Hematopoietic multipotent progenitor cell treated with erythropoietin and hydrocortisone succinate and interleukin-3 and kit ligand, for 6 days (in vitro differentiated cells): Measurements from ENCODE around the gene MAP7D3.

Experiments used
- DNase-seq: peaks from one replicate; pipeline ENCODE4 v3.0.0-alpha.2; 2015

The MAP7D3 gene

GRCh38 chrX:136205882-136206380, 45.3 kb downstream of the MAP7D3 start:
- DNase-seq, result no peak

DNA sequence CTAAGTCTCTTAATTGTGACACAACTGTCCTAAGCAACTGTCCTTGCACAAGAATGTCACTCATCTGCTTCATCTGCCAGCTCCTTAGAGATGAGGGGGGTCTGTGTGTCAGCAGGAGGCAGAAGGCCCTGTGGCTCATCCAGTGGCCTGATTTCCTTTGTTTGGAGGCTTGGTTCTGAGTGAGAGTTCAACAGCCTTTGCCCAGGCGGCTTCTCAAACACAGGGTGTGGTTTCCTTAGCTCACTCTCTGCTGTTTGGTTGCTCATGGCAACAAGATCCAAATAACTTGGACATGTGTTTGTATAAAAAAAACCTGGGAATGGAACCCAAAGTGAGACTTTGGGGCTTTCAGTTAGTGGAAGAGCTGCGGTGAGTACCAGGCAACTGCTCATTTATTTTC, 46.6 kb downstream of the MAP7D3 start:
- peak; percentile 52 for DNase-seq

GRCh38 chrX:136203951-136204350, 47.2 kb downstream of the MAP7D3 start:
- DNase-seq, result peak; percentile 29

GRCh38 chrX:136203438-136203837, 47.8 kb downstream of the MAP7D3 start:
- no peak for DNase-seq

DNA sequence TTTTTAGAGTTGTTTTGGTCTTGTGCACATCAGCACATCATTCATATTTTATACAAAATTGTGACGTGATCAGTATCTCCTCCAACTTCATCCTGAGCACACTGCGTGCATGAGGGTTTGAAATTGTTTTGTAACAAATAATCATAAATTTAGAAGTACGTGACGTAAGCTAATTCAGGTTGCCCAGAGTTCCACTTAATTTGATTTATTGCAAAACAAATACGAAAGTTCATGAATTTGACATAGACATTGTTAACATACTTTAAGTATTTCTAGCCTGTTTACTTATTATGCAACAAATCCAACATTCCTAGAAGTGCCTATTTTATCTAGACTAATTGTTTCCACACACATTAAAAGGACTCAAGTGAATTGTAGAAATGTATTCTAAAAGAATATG, 48.3 kb downstream of the MAP7D3 start:
- DNase-seq, result no peak

GRCh38 chrX:136201601-136202000, 49.6 kb downstream of the MAP7D3 start:
- DNase-seq, result no peak

DNA sequence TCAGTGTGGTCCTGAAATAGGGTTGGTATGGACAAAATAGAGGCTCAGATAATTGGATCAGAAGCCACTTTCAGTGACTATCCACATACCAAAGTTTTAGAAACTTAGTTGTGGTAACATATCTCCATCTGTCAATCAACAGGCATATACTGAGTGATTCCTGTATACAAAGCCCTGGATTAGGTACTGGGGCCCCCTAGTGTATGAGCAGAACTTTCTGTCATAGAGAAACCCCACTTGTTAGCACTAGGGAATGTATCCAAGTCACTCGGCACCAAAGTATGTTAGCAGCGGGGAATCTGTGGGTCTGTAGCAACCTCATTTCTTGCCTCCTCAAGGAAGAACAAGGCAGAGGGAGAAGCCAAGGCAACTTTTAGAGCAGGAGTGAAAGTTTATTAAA, 50.7 kb downstream of the MAP7D3 start:
- peak; percentile 60 for DNase-seq

DNA sequence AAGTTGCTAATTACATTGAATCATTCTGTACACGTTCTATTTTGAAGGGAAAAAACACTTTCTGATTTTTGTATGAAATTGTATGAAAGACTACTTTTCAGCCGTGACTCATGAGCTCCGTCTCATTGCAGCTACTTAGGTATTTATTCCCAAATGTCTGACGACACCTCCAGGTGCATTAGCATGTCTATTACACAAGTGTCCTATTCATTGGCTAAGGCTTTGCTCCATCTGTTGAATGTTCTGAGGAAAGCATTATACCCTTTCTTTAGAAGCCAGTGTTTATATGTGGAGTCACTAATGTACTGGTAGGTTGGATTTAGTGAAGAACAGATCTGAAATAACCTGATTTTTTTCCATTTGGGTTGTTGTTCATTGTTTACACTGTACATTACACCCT, 51.8 kb downstream of the MAP7D3 start:
- DNase-seq, result no peak

DNA sequence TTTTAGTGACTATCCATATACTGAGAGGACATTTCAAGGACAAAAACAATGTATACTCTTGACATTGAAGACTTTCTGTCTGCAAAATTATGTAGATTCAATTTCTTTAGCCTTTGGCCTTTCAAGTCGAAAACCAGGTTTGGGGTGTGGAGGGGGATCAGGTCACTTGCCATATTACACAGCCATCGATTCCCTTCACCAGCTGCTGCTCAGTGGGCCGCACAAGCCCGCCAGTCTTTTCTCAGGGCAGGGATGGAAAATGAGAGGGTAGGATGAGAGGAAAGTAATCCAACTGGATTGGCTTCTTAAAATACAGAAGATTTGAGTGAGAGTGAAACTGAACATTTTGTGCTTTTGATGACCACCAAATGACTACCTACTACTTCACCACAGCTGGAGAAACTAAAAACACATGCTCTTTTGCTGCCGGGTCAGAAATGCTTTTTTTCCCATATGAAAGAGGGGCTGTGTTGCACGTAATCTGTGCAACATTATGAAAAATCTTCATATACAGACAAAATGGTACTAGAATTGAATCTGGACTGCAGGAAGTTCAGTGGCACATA, 52.4 kb downstream of the MAP7D3 start:
- DNase-seq, result no peak

GRCh38 chrX:136198010-136198409, 53.2 kb downstream of the MAP7D3 start:
- DNase-seq, result no peak

GRCh38 chrX:136196691-136197155, 54.5 kb downstream of the MAP7D3 start:
- DNase-seq, result no peak

- no peak for DNase-seq
Observed at GRCh38 chrX:136195247-136195646, 56.0 kb downstream of the MAP7D3 start.

- no peak for DNase-seq
Observed at GRCh38 chrX:136194536-136194935, 56.7 kb downstream of the MAP7D3 start.

GRCh38 chrX:136193771-136194170, 57.4 kb downstream of the MAP7D3 start:
- DNase-seq, result peak; percentile 40

- peak; percentile 21 for DNase-seq
Observed at GRCh38 chrX:136192839-136193414, 58.3 kb downstream of the MAP7D3 start.

DNA sequence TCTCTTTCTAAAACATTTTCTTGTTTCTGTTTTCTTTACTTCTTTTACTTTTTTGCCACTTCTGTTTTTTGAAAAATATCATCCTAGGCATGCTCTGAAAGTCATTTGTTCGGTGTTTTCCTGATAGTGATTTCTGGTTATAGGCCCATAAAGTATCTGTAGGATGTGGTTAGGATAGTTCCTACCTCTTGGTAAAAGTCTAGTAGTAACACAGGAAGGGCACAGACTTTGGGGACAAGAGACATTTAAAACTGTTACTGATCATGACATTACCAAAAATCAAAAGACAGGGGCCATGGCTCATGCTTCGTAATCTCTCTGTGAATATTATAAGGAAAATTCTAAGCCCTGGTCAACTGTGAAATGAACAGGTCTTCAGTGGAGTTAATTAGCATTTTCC, 59.1 kb downstream of the MAP7D3 start:
- DNase-seq, result no peak

DNA sequence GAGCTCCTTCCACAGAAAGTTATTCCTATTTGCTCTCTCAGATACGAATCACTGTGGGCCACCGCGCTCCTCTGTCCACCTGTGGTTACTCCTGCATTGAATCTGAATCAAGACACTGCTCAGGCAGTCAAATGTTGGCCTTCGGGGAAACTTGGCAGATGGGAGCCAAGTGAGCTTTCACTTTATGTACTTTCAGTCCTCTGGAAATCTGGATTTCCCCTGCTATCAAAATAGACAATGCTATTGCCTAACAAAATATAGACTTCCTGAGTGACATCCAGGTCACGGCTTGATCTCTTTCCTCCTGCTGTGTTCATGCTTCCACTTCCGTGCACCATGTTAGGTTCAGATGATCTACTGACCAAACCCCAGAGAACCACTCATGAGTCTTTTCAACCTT, 60.0 kb downstream of the MAP7D3 start:
- no peak for DNase-seq

DNA sequence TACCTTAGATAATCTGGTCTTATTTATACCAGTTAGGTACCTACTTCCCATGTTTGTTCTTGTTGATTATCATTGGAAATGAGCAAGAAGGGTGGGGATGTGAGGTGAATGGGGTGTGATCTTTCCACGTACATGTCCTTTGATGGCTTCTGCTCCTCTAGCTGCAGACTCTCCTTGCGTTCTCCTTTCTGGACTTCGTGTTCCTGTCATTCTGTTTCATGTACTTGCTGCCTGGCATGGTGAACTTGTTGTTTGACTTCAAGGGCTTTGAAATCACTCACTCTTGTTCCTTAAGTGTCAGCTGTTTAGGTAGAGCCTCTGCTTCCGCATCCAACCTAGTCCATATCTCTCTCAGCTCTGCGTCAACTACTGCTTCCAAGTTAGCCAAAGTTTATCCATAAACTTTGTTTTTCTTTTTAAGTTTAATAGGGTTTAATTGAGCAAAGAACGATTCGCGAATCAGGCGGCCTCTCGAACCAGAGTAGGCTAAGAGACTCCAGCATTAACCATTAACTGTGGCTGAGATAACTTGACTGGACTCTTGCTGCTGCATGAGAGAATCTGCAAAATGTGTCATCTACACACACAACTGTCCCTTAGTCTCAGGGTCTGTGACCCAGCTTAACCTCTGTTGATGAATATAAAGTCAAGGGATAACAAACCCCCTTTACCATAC, 61.0 kb downstream of the MAP7D3 start:
- no peak for DNase-seq

GRCh38 chrX:136189222-136189621, 62.0 kb downstream of the MAP7D3 start:
- no peak for DNase-seq

GRCh38 chrX:136186023-136186413, 65.2 kb downstream of the MAP7D3 start:
- DNase-seq, result no peak

- no peak for DNase-seq
Observed at GRCh38 chrX:136185401-136186022, 65.7 kb downstream of the MAP7D3 start.

GRCh38 chrX:136183917-136184316, 67.3 kb downstream of the MAP7D3 start:
- DNase-seq, result no peak

DNA sequence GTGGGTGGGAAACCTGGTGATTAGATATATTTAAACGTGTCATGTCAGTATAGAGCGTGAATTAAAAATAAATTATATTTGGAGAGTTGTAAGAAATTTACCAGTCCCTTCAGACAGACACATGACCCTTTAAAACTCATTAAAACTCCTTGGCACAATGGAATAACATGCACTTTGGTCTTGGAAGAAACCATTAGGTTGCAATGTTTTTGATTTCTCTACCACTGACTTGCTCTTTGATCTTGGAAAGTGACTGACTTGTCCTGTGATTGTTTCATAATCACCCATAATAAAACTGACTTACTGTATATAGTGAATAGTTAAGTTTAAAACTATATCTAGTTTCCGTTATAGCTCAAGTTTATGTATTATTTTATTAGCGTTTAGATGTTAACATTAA, 68.0 kb downstream of the MAP7D3 start:
- DNase-seq, result no peak

GRCh38 chrX:136182414-136182813, 68.8 kb downstream of the MAP7D3 start:
- DNase-seq, result no peak
